ENCODE measurements around the gene TFPI. TPM values are rescaled to one million over a fixed set of nuclear protein-coding genes. Genes with fewer than 3 reads are reported as not detected.

The TFPI gene
- 40.0 to 56.8 TPM (median 54.3 TPM) in 5 replicates for total RNA-seq (2022; extraction: Qiagen RNA extraction; ENCODE audit: low read depth)

DNA sequence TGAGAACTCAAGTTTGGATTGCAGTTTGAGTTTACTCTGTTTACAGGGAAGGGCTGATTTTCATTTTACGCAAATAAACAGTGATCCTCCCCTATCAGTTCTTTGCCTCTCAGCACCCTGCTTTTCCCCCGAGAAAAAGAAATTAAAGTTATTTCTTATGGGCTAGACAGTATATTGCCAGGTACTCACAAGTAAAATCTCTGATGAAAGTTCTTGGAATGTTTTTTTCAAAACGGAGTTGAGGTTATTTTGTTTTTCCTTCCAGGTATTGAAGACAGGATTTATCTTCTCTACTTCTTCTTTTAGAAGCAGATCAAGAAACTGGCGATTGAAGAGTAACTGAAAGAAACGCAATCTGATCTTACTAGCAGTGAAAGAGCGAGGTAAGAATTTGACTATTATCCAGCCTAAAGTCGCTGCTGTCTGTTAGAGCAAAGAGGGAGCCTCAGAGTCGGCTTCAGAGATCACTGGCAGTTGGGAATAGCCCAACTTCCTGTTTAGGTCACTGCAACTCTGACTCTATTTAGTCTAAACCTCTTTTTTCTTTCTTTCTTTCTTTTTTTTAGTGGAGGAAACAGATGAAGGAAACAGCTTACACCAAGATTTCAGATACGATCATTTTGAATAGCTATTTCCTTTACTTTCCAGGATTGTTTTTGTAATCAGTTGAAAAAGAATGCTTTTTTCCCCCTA lies at the start of gene TFPI:
TSS of gene TFPI (minus strand) at position 425 of the 693 bp plus-strand sequence. CDS start 50,667 bp downstream, outside the sequence.

Other genes with a start within 250 kb of the TFPI start
- 0.03 to 0.15 TPM (median 0.06 TPM) in 3 of 5 replicates, not detected in the others for gene CALCRL, start 106.2 kb downstream of the TFPI start, total RNA-seq (2022; extraction: Qiagen RNA extraction; ENCODE audit: low read depth)